ENCODE results near the gene INSC.

Gene INSC

GRCh38 chr11:15192005-15192556 is 77.4 kb downstream of the INSC start:
- DNase-seq = no peak

- no peak for DNase-seq
Observed at GRCh38 chr11:15194671-15195415, 80.1 kb downstream of the INSC start.

- peak in 1 of 2 experiments; percentile 21 for DNase-seq
Observed at GRCh38 chr11:15195454-15196200, 80.9 kb downstream of the INSC start.

GRCh38 chr11:15196704-15197103 is 82.0 kb downstream of the INSC start:
- no peak for DNase-seq

GRCh38 chr11:15197696-15198095 is 83.0 kb downstream of the INSC start:
- DNase-seq = no peak

- DNase-seq = no peak
Observed at GRCh38 chr11:15198284-15198683, 83.6 kb downstream of the INSC start.

- no peak for DNase-seq
Observed at GRCh38 chr11:15199693-15200092, 85.0 kb downstream of the INSC start.

GRCh38 chr11:15200696-15201095 is 86.0 kb downstream of the INSC start:
- DNase-seq = no peak

- no peak for DNase-seq
Observed at GRCh38 chr11:15201586-15201985, 86.9 kb downstream of the INSC start.

- no peak for DNase-seq
Observed at GRCh38 chr11:15202626-15203025, 87.9 kb downstream of the INSC start.

- DNase-seq = no peak
Observed at GRCh38 chr11:15204711-15205110, 90.0 kb downstream of the INSC start.

- no peak for DNase-seq
Observed at GRCh38 chr11:15206791-15207190, 92.1 kb downstream of the INSC start.

GRCh38 chr11:15208378-15209222 is 93.9 kb downstream of the INSC start:
- DNase-seq = peak; percentile 54 to 89

GRCh38 chr11:15212876-15213275 is 98.2 kb downstream of the INSC start:
- no peak for DNase-seq

GRCh38 chr11:15213471-15214231 is 98.9 kb downstream of the INSC start:
- peak; percentile 68 to 75 for DNase-seq

- no peak for DNase-seq
Observed at GRCh38 chr11:15215005-15215404, 100.3 kb downstream of the INSC start.

- peak in 1 of 2 experiments; percentile 8 for DNase-seq
Observed at GRCh38 chr11:15216678-15217077, 102.0 kb downstream of the INSC start.

GRCh38 chr11:15217416-15217815 is 102.7 kb downstream of the INSC start:
- DNase-seq = peak in 1 of 2 experiments; percentile 34

- no peak for DNase-seq
Observed at GRCh38 chr11:15222777-15223176, 108.1 kb downstream of the INSC start.

GRCh38 chr11:15223318-15223717 is 108.6 kb downstream of the INSC start:
- DNase-seq = no peak

- no peak for DNase-seq
Observed at GRCh38 chr11:15224466-15224865, 109.7 kb downstream of the INSC start.

- DNase-seq = no peak
Observed at GRCh38 chr11:15227011-15227410, 112.3 kb downstream of the INSC start.

Data from NCI-H526 (cell line).